GM21619 (cell line): ENCODE results near the gene SLC7A7.
"Not testable (repeated sequence)": the region's sequence is repeated elsewhere in the genome, so short reads cannot be mapped to it uniquely, and the experiment has no call there.

ENCODE experiments used
- ATAC-seq: cut with Tn5 transposase; IDR thresholded peaks from one replicate; pipeline ENCODE4 v1.9.1; 2021; ENCODE audit not compliant: unreplicated experiment

The SLC7A7 gene

DNA sequence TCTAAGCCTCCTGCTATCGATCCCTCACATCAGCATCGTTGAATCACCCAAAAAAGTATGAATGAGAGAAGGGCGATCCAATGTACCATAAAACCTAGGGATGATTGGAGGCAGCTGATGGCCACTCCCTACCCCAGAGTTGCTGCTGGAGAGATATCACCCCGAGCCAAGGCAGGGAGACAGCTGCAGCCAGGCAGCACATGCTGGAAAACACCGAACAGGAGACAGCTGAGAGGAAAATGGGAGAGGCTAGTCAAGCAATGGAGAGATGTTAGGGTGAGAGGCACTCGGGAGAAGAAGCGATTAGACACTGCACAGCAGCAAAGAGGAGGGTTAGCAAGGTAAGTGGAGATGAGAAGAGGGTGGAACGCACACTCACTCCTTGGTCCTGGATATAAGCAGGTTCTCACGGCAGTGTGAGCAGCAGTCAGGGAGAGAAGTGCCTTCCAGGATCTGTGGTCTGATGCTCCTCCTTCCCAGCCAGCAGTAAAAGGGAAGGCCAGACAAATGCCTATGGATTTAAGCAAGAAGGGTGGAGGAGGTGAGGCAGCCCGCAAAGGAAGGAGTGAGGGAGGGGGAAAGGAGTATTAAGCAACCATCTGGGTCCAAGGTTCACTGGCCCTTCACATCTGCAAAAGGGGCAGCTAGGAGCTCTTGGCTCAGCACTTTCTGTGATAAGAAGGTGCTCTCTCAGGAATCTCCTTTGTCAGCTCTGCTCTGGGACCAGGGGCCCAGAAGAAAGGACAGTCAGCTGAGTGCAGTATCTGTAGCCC is at the start of gene SLC7A7:
Gene SLC7A7 (minus strand): TSS at position 495 of the 773 bp plus-strand sequence. CDS start 2,037 bp downstream, outside the sequence.
- ATAC-seq: no peak

DNA sequence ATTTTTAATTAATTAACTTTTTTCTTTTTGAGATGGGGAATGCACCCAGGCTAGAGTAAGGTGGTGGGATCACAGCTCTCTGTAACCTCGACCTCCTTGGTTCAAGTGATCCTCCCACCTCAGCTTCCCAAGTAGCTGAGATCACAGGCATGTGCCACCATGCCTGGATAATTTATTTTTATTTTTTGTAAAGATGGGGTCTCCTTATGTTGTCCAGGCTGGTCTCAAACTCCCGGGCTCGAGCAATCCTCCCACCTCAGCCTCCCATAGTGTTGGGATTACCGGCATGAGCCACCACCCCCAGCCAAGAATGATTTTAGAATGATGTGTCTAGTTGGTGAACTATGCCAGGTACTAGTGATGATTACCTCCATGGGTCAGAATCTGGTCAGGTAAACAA is 49.7 kb upstream of the SLC7A7 start:
- no peak for ATAC-seq

DNA sequence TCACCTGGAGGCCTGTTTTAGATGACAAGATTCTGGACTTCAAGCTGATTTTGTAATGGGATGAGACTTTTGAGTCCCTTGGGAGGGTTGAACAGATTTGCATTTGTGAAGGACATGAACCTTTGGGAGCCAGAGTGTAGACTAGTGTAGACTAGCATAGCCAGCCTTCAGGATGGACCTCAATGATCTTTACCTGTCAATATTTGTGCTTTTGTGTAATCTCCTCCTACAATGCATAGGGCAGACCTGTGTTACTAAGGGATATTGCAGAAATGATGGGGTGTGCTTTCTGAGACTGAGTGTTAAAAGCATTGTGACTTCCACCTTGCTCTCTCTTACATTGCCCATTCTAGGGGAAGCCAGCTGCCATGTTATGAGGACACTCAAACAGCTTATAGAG is 46.4 kb upstream of the SLC7A7 start:
- ATAC-seq: no peak

DNA sequence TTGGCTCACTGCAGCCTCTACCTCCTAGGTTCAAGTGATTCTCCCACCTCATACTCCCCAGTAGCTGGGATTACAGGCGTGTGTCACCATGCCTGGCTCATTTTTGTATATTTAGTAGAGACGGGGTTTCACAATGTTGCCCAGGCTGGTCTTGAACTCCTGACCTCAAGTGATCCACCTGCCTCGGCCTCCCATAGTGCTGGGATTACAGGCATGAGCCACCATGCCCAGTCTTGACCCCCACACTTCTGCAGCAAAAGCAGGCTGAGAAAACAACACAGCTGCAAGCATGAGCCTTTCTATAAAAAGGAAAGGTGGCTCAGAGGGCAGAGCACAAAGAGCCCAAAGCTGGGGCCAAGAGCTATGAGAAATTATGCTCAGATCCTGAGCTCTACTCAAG is 45.1 kb upstream of the SLC7A7 start:
- not testable (repeated sequence) for ATAC-seq

DNA sequence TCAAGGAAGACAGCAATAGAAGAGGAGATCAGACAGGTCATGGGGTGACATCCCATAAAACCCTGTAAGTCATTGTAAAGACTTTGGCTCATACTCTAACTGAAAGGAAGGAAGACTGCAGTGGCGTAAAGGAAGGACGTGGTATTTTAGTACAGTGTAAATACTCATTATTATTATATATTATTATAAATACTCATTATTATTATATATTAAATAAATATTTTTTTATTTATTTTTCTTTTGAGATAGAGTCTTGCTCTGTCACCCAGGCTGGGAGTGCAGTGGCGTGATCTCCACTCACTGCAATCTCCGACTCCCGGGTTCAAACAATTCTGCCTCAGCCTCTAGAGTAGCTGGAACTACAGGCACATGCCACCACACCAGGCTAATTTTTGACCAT is 41.2 kb upstream of the SLC7A7 start:
- ATAC-seq: no peak

DNA sequence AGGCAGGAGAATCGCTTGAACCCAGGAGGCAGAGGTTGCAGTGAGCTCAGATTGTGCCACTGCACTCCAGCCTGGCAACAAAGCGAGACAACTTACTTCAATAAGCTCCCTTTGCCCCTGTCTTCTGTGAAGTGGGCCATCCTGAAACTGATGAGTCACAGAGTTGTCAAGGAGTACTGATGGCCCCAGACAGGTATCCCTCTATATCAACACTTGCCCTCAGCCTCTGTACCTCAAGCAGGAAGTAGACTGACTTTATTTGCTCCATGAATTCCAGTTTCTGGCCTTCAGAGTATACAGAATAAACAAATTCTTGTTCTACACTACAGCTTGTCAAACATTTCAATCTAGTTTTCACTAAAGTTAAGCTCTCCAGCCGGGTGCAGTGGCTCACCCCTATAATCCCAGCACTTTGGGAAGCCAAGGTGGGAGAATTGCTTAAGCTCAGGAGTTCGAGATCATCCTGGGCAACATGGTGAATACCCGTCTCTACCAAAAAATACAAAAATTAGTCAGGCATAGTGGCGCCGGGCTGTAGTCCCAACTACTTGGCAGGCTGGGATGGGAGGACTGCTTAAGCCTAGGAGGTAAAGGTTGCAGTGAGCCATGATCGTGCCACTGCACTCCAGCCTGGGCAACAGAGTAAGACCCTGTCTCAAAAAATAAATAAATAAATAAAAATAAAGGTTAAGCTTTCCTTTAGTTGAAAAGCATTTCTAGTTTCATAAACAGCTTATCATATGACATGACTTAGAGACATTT is 39.9 kb upstream of the SLC7A7 start:
- no peak for ATAC-seq

DNA sequence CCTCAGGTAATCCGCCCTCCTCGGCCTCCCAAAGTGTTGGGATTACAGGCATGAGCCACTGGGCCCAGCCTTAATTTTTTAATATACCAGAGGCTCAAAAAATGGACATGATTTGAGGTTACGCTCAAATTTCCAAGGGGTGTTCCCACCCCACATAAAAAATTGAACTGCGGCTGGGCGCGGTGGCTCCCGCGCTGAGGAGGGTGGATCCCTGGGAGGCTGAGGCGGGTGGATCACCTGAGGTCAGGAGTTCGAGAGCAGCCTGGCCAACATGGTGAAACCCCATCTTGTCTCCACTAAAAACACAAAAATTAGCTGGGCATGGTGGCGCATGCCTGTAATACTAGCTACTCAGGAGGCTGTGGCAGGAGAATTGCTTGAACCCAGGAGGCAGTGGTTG is 39.1 kb upstream of the SLC7A7 start:
- not testable (repeated sequence) for ATAC-seq

DNA sequence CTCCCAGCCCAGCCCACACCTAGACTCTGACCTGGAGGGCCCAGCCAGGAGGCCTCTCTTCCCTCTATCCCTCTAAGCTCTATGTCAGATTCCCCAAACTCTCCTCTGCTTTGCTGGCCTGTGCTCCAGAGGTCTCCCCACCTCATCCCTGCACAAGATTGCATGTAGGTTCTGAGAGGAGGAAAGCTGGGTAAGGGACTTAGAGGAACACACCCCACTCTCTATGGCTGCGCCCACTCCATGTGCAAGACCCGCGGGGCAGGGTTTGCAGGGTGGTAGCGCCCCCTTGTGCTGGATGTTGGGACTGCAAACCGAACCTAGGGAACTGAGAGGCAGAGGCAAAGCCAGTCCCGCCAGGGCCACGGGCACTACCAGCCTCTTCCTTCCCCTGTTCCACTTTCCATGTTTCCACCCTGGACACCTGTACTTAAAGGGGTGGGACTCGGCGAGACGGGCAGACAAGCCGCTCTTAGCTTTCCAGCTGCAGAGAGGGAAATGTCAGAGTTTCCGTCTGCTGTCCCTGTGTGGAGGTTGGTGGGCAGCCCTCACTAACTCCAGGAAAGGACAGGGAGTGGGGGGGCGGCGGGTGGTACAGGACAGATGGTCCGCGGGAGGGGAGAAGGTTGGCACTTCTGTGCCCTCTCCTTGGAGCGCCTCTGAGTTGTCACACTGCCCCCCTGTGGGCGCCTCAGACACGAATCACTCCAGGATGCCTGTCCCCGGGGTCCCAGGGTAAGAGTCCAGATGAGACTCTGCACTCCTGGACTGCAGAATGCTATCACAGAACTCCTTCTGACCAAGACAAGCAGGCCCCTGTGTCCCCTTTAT is 37.9 kb upstream of the SLC7A7 start:
- peak; percentile 75 for ATAC-seq

DNA sequence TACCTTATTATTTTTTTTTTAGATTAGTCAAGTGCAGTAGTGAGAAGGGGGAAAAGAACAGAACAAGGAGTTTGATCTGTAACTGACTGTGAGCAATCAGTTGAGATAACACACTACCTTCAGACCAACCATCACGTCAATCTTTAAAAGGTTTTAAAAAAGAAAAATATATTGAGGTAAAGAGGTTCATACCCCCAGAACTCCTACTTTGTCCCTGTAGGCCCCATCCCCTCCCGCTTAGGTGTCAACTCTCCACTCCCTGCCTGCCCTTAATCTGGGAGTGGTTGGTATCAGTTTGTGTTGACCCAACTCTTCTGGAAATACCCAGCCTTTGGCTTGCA is 37.3 kb upstream of the SLC7A7 start:
- no peak for ATAC-seq

DNA sequence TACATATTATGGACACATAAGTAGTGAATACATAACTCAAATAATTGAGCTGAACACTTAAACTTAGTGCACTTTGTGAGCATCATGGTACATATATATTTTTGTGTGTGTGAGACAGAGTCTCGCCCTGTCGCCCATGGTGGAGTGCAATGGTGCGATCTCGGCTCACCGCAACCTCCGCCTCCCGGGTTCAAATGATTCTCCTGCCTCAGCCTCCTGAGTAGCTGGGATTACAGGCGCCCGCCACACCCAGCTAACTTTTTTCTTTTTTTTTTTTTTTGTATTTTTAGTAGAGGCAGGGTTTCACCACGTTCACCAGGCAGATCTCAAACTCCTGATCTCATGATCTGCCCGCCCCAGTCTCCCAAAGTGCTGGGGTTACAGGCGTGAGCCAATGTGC is 36.9 kb upstream of the SLC7A7 start:
- ATAC-seq: not testable (repeated sequence)

DNA sequence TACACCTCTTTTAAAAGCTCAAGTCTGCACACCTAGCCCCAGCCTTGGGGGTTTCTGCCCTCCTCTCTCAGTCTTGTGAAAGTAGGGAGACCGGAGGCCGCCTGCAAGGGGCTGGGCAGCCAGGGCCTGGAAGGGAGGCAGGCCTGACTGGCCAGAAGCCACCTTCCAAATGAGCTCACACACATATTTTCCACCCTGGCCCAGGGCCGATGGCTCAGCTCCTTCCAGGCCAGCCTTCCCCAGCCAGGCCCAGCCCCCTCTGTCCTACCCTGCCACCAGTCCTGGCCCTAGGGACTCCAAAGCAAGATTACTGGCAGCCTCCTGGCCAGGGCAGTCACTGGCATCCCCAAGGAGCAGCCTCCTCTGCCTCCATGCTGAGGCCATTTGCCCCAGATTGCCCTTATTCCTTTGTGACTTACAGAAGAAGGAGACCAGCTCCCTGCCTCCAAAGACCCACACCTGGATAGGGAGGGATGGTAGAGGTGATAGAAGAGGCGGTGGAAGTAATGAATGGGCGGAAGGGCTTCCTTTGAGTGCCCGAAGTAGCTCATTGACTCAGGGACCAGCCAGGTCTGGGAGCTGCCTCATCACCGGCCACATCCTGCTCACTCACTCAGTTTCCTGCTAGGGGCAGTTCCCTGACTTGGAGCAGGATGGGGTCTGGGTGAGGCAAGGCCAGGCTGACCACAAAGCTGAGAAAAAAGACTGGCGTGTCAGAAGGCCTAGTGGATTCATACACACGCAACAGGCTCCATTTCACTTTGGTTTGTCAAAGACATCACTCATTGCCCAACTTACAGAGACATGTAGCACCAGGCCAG is 35.9 kb upstream of the SLC7A7 start:
- ATAC-seq: no peak

DNA sequence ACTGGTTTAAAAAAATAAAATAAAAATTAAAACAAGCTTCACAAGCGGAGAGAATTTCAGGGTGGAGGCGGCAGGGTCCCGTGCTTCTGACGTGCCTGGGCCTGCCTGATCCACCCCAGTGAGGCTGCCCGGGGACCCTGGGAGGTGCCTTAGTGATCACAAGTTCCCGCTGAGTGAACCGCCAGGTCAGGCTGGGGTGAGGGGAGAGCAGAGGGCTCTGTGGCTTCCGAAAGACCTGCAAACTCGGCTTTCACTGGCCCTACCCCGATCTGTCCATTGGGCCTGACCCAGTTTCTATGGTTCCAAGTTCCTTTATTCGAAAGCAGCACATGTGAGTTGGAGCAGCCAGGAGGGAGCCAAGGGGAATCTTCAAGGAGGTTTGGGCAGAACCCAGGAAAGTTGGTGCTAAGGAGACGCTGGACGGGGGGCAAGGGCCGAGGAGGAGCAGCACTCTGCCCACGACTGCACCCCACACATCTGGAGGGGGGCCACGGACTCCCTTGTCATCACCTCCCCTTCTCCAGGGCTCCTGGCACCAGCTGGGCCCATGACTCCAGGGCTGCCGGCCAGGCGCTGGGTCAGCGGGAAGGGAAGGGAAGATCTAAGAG is 34.1 kb upstream of the SLC7A7 start:
- ATAC-seq: no peak

DNA sequence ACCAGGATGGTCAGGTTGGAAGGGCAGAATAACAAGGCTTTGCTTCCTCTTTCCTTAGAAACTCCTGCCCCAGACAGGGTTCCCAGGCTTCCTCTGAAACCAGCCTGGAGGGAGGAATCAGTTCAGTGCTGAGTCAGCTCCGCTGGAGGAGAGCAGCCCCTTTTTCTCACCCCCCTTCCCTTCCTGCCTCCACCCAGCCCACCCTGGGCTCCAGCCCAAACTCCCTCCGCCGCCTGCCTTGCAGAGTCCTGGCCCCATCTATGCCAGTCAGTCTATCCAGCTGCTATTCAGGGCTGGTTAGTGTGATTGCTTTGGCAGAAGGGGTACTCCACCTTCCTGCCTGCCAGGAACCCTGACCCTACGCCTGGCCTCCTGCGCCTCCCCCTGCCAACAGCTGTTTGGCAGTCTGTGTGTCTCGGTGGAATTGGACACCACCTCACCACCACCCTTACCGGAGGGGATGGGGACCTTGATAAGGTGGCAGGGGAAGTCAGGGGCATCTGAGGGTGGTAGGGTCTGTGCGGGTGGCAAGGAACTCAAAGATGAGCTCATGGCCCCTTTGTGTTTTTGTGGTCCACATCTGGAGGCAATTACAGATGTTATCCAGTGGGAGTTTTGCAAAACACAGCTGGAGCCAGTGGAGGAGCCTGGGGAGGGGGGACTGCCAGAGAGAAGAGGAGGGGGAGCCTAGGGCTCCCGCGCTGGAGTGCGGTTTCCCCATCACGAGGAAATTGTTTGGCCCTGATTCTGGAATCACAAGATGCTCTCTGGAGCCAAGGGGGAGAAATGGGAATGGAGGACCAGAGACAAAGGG is 33.3 kb upstream of the SLC7A7 start:
- no peak for ATAC-seq

DNA sequence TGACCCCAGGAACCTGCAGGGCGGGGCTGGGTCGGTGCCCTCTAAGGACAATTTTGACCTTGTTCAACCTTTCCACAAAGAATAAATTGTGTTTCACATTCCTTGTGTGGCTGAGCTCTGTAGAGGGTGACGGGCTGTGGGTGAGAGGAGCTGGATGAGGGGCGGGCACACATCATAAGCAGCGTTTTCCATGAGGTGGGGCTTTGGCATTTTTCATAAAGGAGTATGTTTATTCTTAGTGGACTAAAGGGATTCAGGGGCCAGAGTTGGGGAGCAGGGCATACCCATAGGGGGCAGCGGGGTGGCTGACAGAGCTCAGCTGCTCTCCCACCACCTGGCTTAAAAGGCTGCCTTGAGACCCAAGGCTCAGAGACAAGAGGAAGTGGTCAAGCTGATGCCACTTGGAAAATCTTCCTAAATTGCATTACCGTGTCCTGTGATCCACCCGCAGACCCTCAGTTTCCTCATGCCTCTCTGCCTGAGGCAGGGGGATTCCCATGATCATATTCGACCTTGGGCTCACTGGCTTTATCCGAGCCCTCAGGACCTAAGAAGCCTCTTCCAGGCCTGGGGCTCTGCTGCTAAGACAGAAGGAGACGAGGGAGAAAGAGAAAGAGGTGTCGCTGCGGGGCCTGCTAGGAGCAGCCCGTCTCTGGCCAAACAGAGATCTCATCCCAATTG is 32.6 kb upstream of the SLC7A7 start:
- no peak for ATAC-seq

DNA sequence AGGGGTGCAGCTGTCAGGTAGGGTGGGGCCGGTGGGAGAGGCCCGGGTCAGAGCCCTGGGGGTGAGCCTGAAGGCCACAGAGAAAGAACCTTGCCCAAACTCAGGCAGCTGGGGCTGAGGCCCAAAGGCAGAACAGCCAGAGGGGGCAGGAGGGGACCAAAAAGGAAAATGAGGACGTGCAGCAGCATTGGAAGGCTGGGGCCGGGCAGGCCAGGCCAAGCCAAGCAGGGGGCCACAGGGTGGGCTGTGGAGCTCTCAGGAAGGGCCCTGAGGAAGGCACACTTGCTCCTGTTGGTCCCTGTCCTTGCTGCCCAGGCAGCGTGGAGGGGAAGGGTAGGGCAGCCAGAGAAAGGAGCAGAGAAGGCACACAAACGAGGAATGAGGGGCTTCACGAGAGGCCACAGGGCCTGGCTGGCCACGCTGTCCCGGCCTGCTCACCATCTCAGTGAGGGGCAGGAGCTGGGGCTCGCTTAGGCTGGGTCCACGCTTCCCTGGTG is 31.6 kb upstream of the SLC7A7 start:
- no peak for ATAC-seq

DNA sequence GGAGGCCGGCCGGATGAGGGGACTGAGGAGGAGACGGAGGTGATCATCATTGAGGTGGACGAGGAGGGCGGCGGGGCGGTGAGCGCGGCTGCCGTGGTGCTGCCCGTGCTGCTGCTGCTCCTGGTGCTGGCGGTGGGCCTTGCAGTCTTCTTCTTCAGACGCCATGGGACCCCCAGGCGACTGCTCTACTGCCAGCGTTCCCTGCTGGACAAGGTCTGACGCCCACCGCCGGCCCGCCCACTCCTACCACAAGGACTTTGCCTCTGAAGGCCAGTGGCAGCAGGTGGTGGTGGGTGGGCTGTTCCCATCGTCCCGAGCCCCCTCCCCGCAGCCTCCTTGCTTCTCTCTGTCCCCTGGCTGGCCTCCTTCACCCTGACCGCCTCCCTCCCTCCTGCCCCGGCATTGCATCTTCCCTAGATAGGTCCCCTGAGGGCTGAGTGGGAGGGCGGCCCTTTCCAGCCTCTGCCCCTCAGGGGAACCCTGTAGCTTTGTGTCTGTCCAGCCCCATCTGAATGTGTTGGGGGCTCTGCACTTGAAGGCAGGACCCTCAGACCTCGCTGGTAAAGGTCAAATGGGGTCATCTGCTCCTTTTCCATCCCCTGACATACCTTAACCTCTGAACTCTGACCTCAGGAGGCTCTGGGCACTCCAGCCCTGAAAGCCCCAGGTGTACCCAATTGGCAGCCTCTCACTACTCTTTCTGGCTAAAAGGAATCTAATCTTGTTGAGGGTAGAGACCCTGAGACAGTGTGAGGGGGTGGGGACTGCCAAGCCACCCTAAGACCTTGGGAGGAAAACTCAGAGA is 30.8 kb upstream of the SLC7A7 start:
- no peak for ATAC-seq

DNA sequence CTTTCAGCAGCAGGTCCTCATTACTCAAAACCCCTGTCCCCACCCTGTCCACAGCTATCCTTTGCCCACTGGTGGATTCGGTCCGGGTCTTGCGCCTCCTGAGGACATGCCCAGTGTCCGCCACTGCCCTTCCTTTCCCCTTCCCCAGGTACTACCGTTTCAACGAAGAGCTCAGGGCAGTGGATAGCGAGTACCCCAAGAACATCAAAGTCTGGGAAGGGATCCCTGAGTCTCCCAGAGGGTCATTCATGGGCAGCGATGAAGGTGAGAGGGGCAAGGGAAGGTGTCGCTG is 29.8 kb upstream of the SLC7A7 start:
- no peak for ATAC-seq
